Effector memory CD8-positive, alpha-beta T cell (primary cell): Measurements from ENCODE around the gene PBX1.
A peak's percentile ranks its signal among the peaks of the same experiment; 100 is the strongest.
"Not testable (repeated sequence)": the region's sequence is repeated elsewhere in the genome, so short reads cannot be mapped to it uniquely, and the experiment has no call there.

Experiments used
- ATAC-seq: fragments of 150-1000 bp; cut with Tn5 transposase; replicated peaks from 2 replicates; pipeline ENCODE4 v1.10.0; 2021; ENCODE audit warnings: mild to moderate bottlenecking, moderate library complexity
- DNase-seq, 3 experiments: peaks; one replicate each; pipeline ENCODE4 v3.0.0; 2021
- H3K27ac Mint-ChIP-seq, 2 donors: one replicate each; pipeline ENCODE4 v1.8.0; 2022; ENCODE audit warnings: mild to moderate bottlenecking in 2 of 2, mixed read lengths in 2 of 2, moderate library complexity in 2 of 2
- H3K27me3 Mint-ChIP-seq, 2 donors: one replicate each; pipeline ENCODE4 v1.8.0; 2022; ENCODE audit warnings: mixed read lengths in 2 of 2
- H3K36me3 Mint-ChIP-seq: one replicate; pipeline ENCODE4 v1.8.0; 2022; ENCODE audit warnings: mild to moderate bottlenecking, moderate library complexity, mixed read lengths; ENCODE audit not compliant: insufficient read depth
- H3K4me1 Mint-ChIP-seq, 2 donors: one replicate each; pipeline ENCODE4 v1.8.0; 2022; ENCODE audit warnings: low read depth in 2 of 2, mixed read lengths in 2 of 2
- H3K4me3 Mint-ChIP-seq, 2 donors: one replicate each; pipeline ENCODE4 v1.8.0; 2022; ENCODE audit warnings: mild to moderate bottlenecking in 2 of 2, mixed read lengths in 2 of 2, moderate library complexity in 2 of 2
- H3K9me3 Mint-ChIP-seq, 2 donors: one replicate each; pipeline ENCODE4 v1.8.0; 2022; ENCODE audit warnings: mixed read lengths in 2 of 2

The PBX1 gene

DNA sequence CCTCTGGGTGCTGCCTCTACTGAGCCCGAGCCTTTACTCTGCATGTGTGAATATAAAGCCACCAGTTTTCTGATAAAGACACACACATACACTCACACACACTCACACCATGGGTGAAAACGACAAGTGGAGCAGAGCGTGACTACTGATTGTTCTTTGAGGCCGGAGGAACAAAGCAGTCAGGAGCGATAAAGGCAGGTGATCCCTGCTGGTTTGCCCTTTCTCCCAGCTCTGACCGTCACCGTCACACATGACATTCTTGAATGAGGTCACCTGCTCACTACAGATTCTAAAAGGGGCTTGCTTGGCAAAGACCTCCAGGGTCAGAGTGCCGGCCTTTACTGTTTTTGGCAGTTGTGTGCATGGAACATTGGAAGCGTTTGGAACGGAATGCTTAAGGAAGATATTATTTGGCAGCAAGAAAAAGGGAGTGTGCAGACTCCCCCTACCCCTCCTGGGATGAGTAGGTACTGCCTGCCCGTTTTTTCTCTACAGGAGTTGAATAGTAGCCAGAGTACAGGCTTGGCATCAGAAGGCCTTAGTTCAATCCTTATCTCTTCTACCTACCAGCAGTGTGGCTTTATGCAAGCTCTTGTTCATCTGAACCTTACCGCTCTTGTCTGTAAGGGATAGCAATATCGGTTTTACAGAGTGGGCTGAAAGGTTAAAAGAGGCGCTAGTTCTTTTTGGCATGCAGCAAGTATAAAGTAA, 79.7 kb downstream of the PBX1 start:
- Mint-ChIP-seq H3K27me3 (no peaks in the 10 kb centered on the region), H3K36me3 (no peaks in the 10 kb centered on the region), H3K9me3 (peaks cover 0 to 5% of the 10 kb centered on the region in 2 donors), H3K27ac (no peak overlapping the region), H3K4me1 (no peaks in the 10 kb centered on the region), H3K4me3 (no peak overlapping the region)
- no peak for DNase-seq
- ATAC-seq = no peak

DNA sequence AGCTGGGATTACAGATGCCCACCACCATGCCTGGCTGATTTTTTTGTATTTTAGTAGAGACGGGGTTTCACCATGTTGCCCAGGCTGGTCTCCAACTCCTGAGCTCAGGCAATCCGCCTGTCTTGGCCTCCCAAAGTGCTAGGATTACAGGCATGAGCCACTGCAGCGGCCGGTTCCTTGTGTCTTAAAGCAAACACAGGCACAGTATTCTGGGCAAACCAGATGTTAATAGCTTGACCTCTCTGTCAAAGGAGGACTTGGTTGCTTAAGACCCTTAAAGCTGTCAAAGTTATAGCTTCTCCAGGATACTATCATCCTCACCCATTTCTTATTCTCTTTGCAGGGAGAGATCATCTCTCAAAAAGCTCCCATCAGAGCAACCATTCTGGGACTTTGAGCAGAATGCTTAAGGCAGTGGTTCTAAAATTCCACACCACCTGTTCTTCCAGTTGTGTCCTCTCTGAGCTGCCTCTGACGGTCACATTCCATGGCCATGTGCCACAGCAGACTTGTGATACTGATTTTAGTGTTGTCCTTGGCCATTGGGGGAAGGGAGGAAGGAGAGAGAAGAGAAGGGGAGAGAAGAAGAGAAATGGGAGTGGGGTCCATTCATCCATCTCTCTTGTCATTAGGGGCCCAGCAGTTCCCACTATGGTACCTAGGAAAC, 81.8 kb downstream of the PBX1 start:
- Mint-ChIP-seq H3K27ac (no peak overlapping the region), H3K27me3 (no peaks in the 10 kb centered on the region), H3K4me3 (no peak overlapping the region), H3K36me3 (no peaks in the 10 kb centered on the region), H3K4me1 (no peaks in the 10 kb centered on the region), H3K9me3 (peaks cover 0 to 5% of the 10 kb centered on the region in 2 donors)
- no peak for ATAC-seq
- no peak for DNase-seq

DNA sequence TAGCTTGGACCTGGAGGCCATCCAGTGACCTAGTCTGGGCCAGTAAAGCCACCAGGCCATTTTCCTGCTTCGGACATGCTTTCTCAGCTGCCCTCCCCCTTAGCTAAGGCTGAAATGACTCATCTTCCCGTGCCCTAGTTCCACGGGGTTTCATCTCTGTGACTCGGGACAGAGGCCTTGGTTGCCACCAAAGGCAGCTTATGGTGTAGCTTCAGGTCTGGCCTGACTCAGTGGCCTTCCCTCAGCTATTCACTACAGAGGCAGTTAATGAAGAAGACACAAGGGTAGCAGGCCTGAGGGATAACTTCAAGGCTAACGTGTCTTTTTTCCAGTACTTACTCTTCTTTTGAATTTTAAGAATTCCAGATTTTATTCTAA, 82.4 kb downstream of the PBX1 start:
- ATAC-seq (no peak), DNase-seq (no peak)
- peaks cover 0 to 5% of the 10 kb centered on the region in 2 donors for H3K9me3 Mint-ChIP-seq
- H3K27me3 Mint-ChIP-seq = no peaks in the 10 kb centered on the region
- no peaks in the 10 kb centered on the region for H3K4me1 Mint-ChIP-seq
- no peaks in the 10 kb centered on the region for H3K36me3 Mint-ChIP-seq
- H3K4me3 Mint-ChIP-seq = no peak overlapping the region
- H3K27ac Mint-ChIP-seq = no peak overlapping the region

GRCh38 chr1:164643018-164643417, 84.0 kb downstream of the PBX1 start:
- no peaks in the 10 kb centered on the region for H3K27me3 Mint-ChIP-seq
- H3K36me3 Mint-ChIP-seq = no peaks in the 10 kb centered on the region
- no peak for ATAC-seq
- H3K9me3 Mint-ChIP-seq = peaks cover 0 to 5% of the 10 kb centered on the region in 2 donors
- H3K4me3 Mint-ChIP-seq = no peak overlapping the region
- no peaks in the 10 kb centered on the region for H3K4me1 Mint-ChIP-seq
- H3K27ac Mint-ChIP-seq = no peak overlapping the region
- DNase-seq = no peak

DNA sequence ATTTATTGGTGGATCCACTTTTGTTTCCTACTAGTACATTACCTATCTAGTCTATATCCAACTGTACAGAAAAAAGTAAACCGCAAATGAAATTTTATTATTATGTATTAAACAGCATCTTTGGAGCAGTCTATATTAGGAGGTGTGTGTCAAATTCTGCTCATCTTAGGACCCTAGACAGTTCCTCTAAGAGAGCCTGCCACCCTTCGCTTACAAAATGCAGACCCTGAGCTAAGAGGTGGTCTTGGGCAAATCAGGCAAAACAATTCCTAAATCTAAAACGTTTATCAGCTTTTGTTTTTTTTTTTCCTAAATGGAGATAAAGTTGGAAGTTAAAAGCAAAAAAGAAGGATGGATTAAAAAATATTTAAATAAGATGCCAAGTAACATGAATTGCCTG, 85.3 kb downstream of the PBX1 start:
- ATAC-seq (no peak), DNase-seq (no peak)
- H3K9me3 Mint-ChIP-seq = peaks cover 0 to 3% of the 10 kb centered on the region in 2 donors
- H3K4me1 Mint-ChIP-seq = no peaks in the 10 kb centered on the region
- H3K4me3 Mint-ChIP-seq = no peak overlapping the region
- no peak overlapping the region for H3K27ac Mint-ChIP-seq
- H3K27me3 Mint-ChIP-seq = no peaks in the 10 kb centered on the region
- no peaks in the 10 kb centered on the region for H3K36me3 Mint-ChIP-seq

DNA sequence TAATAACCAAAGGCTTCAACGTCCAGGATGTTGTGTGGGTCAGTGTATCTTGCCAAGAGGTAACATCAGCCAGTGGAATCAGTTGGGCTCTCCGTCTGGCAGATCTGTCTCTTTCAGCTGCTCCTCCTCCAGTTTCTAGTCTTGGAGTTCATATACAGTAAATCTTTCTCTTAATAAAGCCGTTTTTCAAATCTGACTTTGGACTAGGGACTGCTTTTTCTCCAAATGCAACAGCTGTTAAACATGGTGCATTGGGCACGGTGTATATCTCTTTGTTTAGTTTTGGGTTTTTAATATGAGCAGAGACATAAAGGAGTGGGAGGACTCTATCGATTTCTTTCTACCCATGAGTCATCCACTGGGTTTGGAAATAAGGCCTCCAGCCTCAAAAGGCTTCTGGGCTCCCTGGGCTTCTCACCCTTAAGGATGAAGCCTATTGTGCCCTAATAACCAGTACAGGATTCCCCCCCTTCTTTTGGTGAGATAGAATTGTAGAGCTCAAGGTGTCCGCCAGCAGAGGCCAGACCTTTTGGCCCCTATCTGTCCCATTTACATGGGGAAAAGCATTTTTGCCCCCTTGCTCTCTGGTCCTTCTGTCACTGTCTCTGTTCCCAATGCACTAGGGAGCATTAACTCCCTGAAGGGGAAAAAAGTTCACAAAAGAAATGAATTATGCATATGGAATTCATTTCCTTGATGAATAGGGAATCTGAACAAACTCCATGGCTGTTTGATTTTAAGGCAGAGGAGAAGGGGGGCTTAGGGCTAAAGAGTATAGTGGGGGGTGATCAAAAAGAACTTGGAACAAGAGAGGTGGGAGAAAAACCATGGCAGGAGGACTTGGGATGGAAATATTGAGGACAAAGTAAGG, 86.0 kb downstream of the PBX1 start:
- Mint-ChIP-seq H3K36me3 (no peaks in the 10 kb centered on the region), H3K27ac (no peak overlapping the region), H3K4me3 (no peak overlapping the region), H3K4me1 (peaks cover 0 to 2% of the 10 kb centered on the region in 2 donors), H3K9me3 (peaks cover 0 to 1% of the 10 kb centered on the region in 2 donors), H3K27me3 (no peaks in the 10 kb centered on the region)
- no peak for DNase-seq
- ATAC-seq = no peak

GRCh38 chr1:164645921-164646320, 86.9 kb downstream of the PBX1 start:
- peaks cover 0 to 2% of the 10 kb centered on the region in 2 donors for H3K4me1 Mint-ChIP-seq
- ATAC-seq (no peak), DNase-seq (no peak)
- no peak overlapping the region for H3K27ac Mint-ChIP-seq
- no peak overlapping the region for H3K4me3 Mint-ChIP-seq
- no peaks in the 10 kb centered on the region for H3K36me3 Mint-ChIP-seq
- no peaks in the 10 kb centered on the region for H3K27me3 Mint-ChIP-seq
- H3K9me3 Mint-ChIP-seq = peaks cover 0 to 1% of the 10 kb centered on the region in 2 donors

DNA sequence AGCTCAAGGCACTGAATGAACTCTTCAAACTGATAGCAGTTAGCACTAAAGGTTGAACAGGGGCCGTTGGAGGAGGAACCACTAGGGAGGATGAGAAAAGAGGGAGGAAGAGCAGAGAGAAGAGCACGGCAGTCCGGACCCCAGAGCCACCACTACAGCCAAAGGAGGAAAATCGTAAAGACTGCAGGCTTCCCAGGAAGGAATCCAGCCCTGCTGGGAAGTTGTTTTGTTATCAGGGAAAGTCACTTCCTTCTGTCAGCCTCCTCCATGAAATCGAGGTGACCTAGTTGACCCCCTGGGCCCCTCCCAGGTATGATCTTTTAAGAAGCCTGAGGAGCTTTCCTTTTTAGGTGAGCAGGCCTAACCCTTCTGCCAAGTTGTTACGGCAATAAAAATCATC, 88.2 kb downstream of the PBX1 start:
- no peak for DNase-seq
- Mint-ChIP-seq H3K9me3 (peaks cover 0 to 1% of the 10 kb centered on the region in 2 donors), H3K27ac (no peak overlapping the region), H3K4me1 (peaks cover 0 to 6% of the 10 kb centered on the region in 2 donors), H3K4me3 (no peak overlapping the region), H3K27me3 (no peaks in the 10 kb centered on the region), H3K36me3 (no peaks in the 10 kb centered on the region)
- no peak for ATAC-seq

DNA sequence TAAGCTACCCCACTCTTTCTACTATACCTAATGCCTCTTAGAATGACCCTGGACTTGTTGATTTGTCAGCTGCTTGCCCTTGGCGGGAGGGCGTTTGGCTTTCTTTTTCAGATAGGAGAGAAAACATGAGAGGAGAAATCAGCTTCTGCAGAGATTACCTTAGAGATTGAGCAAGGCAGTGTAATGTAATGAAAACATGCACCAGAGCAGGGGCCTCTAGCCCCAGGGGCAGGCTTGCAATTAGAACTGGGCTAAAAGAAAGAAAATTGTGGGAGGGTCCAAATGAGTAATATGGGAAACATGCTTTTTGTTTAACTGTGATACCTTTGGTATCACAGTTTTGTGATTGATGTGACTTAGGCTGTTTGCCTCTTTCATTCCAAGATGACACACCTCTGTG, 89.7 kb downstream of the PBX1 start:
- no peak overlapping the region for H3K27ac Mint-ChIP-seq
- no peaks in the 10 kb centered on the region for H3K27me3 Mint-ChIP-seq
- DNase-seq (no peak), ATAC-seq (no peak)
- H3K4me1 Mint-ChIP-seq = peaks cover 0 to 6% of the 10 kb centered on the region in 2 donors
- no peaks in the 10 kb centered on the region for H3K9me3 Mint-ChIP-seq
- no peak overlapping the region for H3K4me3 Mint-ChIP-seq
- no peaks in the 10 kb centered on the region for H3K36me3 Mint-ChIP-seq

- Mint-ChIP-seq H3K9me3 (no peaks in the 10 kb centered on the region), H3K4me3 (no peak overlapping the region), H3K36me3 (no peaks in the 10 kb centered on the region), H3K27ac (no peak overlapping the region), H3K27me3 (no peaks in the 10 kb centered on the region), H3K4me1 (peaks cover 0 to 6% of the 10 kb centered on the region in 2 donors)
- ATAC-seq (no peak), DNase-seq (no peak)
Measured at GRCh38 chr1:164649146-164649545, 90.2 kb downstream of the PBX1 start.

DNA sequence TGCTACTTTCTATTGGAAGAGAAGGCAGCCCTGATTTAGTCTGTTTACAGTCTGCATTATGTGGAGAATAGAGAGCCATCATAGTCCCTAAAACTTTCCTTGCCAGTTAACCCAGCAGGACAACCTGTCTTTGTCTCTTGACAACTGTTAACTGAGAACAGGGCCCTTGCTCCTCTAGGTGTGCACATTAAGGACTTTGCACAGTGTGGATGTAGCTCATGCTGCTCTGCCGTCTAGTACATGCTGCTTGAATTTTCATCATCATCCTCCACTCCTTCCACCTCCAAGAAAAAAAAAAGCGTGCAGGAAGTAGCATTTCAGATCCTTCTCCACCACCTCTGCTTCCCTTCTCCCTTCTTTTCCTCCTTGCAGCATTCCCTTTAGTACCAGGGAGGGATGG, 91.5 kb downstream of the PBX1 start:
- Mint-ChIP-seq H3K27me3 (no peaks in the 10 kb centered on the region), H3K36me3 (no peaks in the 10 kb centered on the region), H3K4me1 (peaks cover 0 to 6% of the 10 kb centered on the region in 2 donors), H3K27ac (no peak overlapping the region), H3K4me3 (no peak overlapping the region), H3K9me3 (no peaks in the 10 kb centered on the region)
- DNase-seq (no peak), ATAC-seq (no peak)

DNA sequence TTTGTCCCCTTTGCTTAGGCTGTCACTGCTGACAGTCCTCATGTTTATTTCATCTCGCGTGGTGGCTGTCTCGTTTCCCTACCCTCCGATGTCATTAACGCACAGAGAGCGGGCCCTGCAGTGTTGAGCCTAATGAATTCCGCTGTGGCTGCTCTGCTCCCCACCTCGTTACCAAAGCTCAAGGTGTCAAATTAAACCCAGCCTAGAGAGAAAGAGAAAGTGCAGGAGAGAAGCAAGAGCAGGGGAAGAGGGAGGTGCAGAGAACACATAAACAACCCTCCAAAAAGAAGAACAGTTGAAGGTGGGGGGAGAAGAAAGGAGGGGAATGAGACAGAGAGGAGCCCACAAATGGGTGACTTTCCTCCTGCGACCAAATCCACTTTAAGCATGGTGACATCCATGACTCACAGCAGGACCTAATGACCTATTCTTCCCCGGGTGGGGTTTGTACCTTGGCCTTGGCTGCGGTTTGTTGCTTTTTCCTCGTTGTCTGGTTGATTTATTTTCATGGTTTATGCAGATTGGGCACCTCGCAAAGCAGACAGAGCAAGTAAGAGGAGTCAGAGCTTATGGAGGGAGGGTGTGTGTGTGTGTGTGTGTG, 92.5 kb downstream of the PBX1 start:
- Mint-ChIP-seq H3K36me3 (no peaks in the 10 kb centered on the region), H3K9me3 (no peaks in the 10 kb centered on the region), H3K4me3 (peak overlapping the region; percentile 5 to 43), H3K4me1 (peaks cover 0 to 6% of the 10 kb centered on the region in 2 donors), H3K27ac (peak overlapping the region; percentile 33 to 67), H3K27me3 (no peaks in the 10 kb centered on the region)
- peak in 1 of 3 experiments; percentile 1 for DNase-seq
- ATAC-seq = peak; percentile 64

DNA sequence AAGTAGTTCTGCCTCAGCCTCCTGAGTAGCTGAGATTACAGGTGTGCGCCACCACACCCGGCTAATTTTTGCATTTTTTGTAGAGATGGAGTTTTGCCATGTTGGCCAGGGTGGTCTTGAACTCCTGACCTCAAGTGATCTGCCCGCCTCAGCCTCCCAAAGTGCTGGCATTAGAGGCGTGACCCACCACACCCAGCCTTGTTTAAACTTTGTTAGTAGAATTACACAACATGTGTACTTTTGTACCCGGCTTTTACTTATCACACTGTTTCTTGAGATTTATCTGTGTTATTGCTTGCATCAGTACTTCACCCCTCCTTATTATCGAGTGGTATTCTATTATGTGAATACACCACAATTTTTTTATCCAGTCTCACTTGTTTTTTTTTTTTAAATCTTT, 94.0 kb downstream of the PBX1 start:
- not testable (repeated sequence) for ATAC-seq, H3K27ac Mint-ChIP-seq, H3K9me3 Mint-ChIP-seq, DNase-seq, H3K4me3 Mint-ChIP-seq, H3K27me3 Mint-ChIP-seq, H3K36me3 Mint-ChIP-seq, H3K4me1 Mint-ChIP-seq
